Stimulated activated CD8-positive, alpha-beta memory T cell treated with anti-CD3 and anti-CD28 coated beads, Interleukin-12 subunit alpha, Interleukin-12 subunit beta, amount 100 ng/mL, for 24 hours (primary cell): ENCODE measurements around the gene TTLL7.

Source experiments
- DNase-seq: peaks from one replicate; pipeline ENCODE4 v3.0.0-alpha.2; 2020; ENCODE audit errors: extremely low read depth

Gene TTLL7

GRCh38 chr1:83818916-83819315, 180.0 kb downstream of the TTLL7 start:
- DNase-seq: no peak

GRCh38 chr1:83816836-83817235, 182.1 kb downstream of the TTLL7 start:
- no peak for DNase-seq

- DNase-seq: no peak
These were observed 183.6 kb downstream of the TTLL7 start for GRCh38 chr1:83815330-83815729.
